ENCODE measurements around the gene BUD31.
"Not testable (repeated sequence)": the region's sequence is repeated elsewhere in the genome, so short reads cannot be mapped to it uniquely, and the experiment has no call there.

BUD31 gene

GRCh38 chr7:99380823-99381663 is 27.7 kb upstream of the BUD31 start:
- DNase-seq (ENCODE audit: low spot score), result peak; percentile 89

DNA sequence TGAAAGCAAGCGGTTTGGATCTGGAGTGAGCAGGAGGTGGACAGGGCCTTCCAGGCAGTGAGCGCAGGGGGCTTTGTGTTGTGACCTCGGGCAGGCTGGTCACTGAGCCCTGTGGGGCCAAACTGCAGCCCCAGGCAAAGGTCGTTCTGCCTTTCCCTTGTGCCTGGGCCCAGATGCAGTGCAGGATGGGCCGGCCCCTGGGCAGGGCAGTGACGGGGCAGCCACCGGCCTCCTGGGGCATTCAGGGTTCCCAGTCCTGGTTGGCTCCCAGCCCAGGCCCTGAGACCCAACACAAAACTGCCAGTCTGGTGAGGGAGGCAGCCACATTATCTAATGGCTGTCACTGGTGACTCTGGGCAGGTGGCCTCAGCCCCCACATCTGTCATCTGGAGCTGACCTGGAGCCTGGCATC is 27.1 kb upstream of the BUD31 start:
- no peak for DNase-seq (ENCODE audit: low spot score)

GRCh38 chr7:99383203-99383602 is 25.6 kb upstream of the BUD31 start:
- no peak for DNase-seq (ENCODE audit: low spot score)

- no peak for DNase-seq (ENCODE audit: low spot score)
Measured at GRCh38 chr7:99383791-99384370, 24.9 kb upstream of the BUD31 start.

GRCh38 chr7:99384523-99384922 is 24.2 kb upstream of the BUD31 start:
- DNase-seq (ENCODE audit: low spot score), result no peak

DNA sequence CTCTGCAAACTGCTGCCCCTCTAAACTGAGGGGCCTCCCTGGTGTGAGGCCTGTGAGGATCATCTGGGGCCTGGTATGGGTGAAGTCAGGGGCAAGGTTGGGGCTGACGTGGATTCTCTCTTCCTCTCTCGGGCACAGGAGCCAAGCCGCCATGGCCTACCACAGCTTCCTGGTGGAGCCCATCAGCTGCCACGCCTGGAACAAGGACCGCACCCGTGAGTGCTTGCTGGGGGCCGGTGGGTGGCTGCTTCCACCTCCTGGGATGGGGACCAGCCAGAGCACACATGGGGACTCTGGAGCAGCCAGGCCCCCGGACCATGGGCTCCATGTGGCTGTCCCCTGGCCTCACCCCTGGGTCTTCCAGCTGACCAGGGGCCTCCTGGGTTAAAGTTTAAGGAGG is 23.2 kb upstream of the BUD31 start:
- no peak for DNase-seq (ENCODE audit: low spot score)

- DNase-seq (ENCODE audit: low spot score), result no peak
Measured at GRCh38 chr7:99386584-99387238, 22.1 kb upstream of the BUD31 start.

DNA sequence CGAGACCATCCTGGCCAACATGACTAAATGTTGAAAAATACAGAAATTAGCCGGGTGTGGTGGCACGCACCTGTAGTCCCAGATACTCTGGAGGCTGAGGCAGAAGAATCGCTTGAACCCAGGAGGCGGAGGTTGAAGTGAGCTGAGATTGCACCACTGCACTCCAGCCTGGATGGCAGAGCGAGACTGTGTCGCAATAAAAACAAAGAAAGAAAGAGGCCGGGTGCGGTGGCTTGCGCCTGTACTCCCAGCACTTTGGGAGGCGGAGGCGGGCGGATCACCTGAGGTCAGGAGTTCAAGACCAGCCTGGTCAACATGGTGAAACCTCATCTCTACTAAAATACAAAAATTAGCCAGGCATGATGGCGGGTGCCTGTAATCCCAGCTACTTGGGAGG is 21.5 kb upstream of the BUD31 start:
- not testable (repeated sequence) for DNase-seq (ENCODE audit: low spot score)

- DNase-seq (ENCODE audit: low spot score), result no peak
Measured at GRCh38 chr7:99387912-99388311, 20.9 kb upstream of the BUD31 start.

DNA sequence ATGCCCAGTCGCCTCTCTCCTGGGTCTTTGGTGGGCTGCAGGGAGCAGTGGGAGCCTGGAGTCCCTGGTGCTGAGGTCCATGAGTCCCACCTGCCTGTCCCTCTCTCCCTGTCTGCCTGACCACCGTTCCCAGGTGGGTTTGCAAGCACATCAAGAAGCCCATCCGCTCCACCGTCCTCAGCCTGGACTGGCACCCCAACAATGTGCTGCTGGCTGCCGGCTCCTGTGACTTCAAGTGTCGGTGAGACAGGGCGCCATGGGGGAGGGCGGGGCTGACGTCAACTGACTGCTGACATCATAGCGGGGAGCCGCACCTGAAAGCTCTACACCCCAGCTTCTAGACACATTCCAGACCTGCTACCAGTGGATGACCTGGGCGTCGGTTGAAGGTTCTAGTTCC is 19.0 kb upstream of the BUD31 start:
- DNase-seq (ENCODE audit: low spot score), result no peak

DNA sequence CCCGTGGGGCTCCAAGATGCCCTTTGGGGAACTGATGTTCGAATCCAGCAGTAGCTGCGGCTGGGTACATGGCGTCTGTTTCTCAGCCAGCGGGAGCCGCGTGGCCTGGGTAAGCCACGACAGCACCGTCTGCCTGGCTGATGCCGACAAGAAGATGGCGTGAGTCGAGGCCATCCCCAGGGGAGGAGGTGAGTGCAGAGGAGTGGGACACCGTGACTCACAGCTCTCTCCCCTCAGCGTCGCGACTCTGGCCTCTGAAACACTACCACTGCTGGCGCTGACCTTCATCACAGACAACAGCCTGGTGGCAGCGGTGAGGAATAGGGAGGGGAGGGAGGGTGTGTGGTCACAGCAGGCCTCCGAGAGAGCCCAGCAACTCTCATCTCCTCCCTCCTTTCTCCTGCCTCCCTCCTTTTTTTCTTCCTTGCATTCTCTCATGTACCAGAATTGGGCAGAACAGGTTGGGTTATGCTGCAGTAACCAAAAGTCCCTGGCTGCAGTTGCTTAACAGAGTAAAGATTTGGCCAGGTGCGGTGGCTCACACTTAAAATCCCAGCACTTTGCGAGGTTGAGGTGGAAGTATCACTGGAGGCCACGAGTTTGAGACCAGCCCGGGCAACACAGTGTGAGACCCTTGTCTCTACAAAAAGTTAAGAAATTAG is 17.7 kb upstream of the BUD31 start:
- no peak for DNase-seq (ENCODE audit: low spot score)

DNA sequence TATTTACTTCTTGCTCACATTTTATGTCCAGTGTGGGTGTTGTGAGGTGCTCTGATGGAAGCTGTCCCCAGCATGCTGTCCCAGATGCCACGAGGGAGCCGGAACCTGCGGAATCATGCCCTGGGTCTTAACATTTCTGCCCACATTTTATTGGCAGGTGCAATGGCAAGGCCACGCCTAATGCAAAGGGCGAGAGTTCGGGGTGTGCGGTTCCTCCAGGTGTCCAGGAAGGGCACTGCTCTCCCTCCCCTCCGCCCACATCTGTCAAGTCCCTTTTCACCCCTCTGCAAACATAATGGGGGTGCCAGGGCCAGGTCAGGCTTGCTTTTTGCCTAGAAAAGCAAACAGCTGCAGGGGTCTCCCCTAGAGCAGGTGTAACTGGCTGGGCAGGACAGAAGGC is 16.7 kb upstream of the BUD31 start:
- DNase-seq (ENCODE audit: low spot score), result no peak

GRCh38 chr7:99392659-99393354 is 16.0 kb upstream of the BUD31 start:
- peak; percentile 82 for DNase-seq (ENCODE audit: low spot score)

DNA sequence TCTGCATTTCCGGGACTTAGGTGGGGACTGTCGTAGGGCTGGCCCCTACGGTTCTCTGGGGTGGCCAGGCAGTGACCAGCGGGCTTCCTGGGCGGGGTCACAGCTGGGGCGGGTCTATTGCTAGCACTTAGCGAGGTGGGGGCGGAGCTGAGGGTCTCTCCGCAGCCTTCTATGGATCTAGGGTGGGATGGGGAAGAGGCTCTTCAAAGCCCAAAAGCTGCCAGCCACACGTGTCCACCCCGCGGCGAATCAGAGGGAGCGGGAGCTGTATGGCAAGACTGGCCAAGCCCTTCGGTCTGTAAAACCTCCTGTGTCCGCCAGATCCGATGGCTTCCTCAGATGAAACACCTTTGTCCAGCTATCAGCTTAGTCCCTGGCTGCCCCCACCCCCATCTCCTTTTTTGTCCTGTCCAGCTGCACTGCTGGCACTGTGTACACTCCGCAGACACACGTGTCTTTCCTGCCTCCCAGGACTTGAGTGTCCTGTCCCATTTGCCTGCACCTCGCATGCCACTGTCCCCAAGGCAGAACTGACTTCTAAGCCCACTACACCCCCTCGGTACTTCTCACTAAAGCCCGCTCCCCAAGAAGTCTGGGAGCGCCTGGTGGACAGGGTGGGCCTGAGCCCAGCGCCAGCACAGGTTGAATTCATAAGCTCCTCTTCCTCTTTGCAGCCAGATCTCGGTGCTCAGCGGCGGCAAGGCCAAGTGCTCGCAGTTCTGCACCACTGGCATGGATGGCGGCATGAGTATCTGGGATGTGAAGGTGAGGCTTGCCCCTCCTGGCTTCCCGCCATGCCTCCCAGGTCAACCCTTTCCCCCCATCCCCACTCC is 15.2 kb upstream of the BUD31 start:
- no peak for DNase-seq (ENCODE audit: low spot score)

DNA sequence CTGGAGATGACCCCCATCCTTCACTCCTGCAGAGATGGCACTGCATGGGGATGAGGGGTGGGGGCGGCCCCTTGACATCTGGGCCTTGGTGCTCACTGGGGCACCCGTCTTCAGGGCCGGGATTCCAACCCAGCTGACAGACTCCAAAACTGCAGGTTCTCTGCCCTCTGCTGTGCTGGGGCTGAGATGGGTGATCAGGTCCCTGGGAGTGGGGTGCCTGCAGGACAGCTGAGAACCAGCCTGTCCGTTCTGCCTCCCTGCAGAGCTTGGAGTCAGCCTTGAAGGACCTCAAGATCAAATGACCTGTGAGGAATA is 14.6 kb upstream of the BUD31 start:
- no peak for DNase-seq (ENCODE audit: low spot score)

- no peak for DNase-seq (ENCODE audit: low spot score)
Measured at GRCh38 chr7:99395616-99396327, 13.0 kb upstream of the BUD31 start.

- no peak for DNase-seq (ENCODE audit: low spot score)
Measured at GRCh38 chr7:99396418-99397296, 12.1 kb upstream of the BUD31 start.

DNA sequence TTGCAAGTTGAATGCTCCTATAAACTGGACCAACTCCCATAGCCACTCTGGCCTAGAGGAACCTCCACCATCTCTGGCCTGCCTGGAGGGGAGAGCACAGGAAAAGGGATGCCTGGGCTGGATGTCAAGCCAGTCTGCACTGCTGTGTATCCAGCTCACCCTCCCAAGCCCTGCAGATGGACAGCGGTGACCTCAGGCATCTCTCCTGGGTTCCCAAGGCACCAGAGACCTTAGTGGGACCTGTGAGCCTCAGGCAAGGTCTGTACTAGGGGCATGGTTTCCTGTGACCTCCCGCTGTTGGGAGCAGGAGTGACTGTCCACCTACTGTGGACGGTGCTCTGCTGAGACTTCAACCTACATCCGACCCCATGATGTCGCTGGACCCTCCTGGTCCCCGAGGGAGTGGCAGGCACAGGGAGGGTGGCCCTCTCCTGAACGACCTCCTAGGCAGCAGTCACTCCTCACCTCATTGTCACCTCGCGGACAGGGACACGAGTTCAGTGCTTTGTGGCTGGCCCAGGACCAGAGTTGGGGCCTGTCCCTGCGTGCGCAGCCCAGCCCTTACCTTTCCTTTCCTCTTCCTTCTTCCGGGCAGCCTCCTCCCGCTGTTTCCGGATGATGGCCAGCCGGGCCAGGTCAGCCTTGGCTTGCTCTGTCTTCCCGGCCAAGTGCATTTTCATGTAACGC is 11.3 kb upstream of the BUD31 start:
- no peak for DNase-seq (ENCODE audit: low spot score)

GRCh38 chr7:99398891-99399445 is 9.8 kb upstream of the BUD31 start:
- no peak for DNase-seq (ENCODE audit: low spot score)

All from germinal center (tissue), 1 donor.